Left hindlimb (tissue), 1 donor: ENCODE measurements around the gene SEMA4D.
"Not testable (repeated sequence)": the region's sequence is repeated elsewhere in the genome, so short reads cannot be mapped to it uniquely, and the experiment has no call there.

Source experiments
- DNase-seq: peaks from one replicate; pipeline ENCODE4 v3.0.0-alpha.2; 2018

Gene SEMA4D

GRCh38 chr9:89497257-89497963 is 503 bp downstream of the SEMA4D start:
- DNase-seq: no peak

GRCh38 chr9:89496645-89497256 is 1.2 kb downstream of the SEMA4D start:
- no peak for DNase-seq

GRCh38 chr9:89495824-89496560 is 1.9 kb downstream of the SEMA4D start:
- no peak for DNase-seq

- DNase-seq: no peak
These were observed 3.7 kb downstream of the SEMA4D start for GRCh38 chr9:89494199-89494598.

GRCh38 chr9:89493671-89494070 is 4.2 kb downstream of the SEMA4D start:
- no peak for DNase-seq

GRCh38 chr9:89493181-89493580 is 4.7 kb downstream of the SEMA4D start:
- no peak for DNase-seq

- no peak for DNase-seq
These were observed 5.3 kb downstream of the SEMA4D start for GRCh38 chr9:89492586-89492985.

GRCh38 chr9:89491694-89492093 is 6.2 kb downstream of the SEMA4D start:
- DNase-seq: no peak

GRCh38 chr9:89489548-89490530 is 8.1 kb downstream of the SEMA4D start:
- DNase-seq: no peak

GRCh38 chr9:89488936-89489335 is 9.0 kb downstream of the SEMA4D start:
- DNase-seq: no peak

GRCh38 chr9:89488131-89488530 is 9.8 kb downstream of the SEMA4D start:
- DNase-seq: no peak

GRCh38 chr9:89486681-89487080 is 11.2 kb downstream of the SEMA4D start:
- DNase-seq: no peak

- no peak for DNase-seq
These were observed 13.2 kb downstream of the SEMA4D start for GRCh38 chr9:89484475-89485404.

- DNase-seq: peak; percentile 12
These were observed 14.1 kb downstream of the SEMA4D start for GRCh38 chr9:89483592-89484474.

- DNase-seq: peak; percentile 26
These were observed 15.0 kb downstream of the SEMA4D start for GRCh38 chr9:89482901-89483361.

GRCh38 chr9:89482056-89482851 is 15.7 kb downstream of the SEMA4D start:
- peak; percentile 25 for DNase-seq

GRCh38 chr9:89481538-89481915 is 16.4 kb downstream of the SEMA4D start:
- DNase-seq: no peak

- peak; percentile 11 for DNase-seq
These were observed 16.9 kb downstream of the SEMA4D start for GRCh38 chr9:89480825-89481537.

- not testable (repeated sequence) for DNase-seq
These were observed 17.5 kb downstream of the SEMA4D start for GRCh38 chr9:89480372-89480771.
